ENCODE measurements around the gene TSPO. TPM values are rescaled to one million over a fixed set of nuclear protein-coding genes. Genes with fewer than 3 reads are reported as not detected.

TSPO gene
- total RNA-seq, 1 donor from 2014 or later = 38.9 TPM

- Mint-ChIP-seq H3K4me1 (ENCODE audit: unreplicated experiment) (peaks cover 10% of the 10 kb centered on the region), H3K27ac (ENCODE audit: unreplicated experiment) (no peak overlapping the region), H3K27me3 (ENCODE audit: unreplicated experiment) (no peaks in the 10 kb centered on the region), H3K36me3 (ENCODE audit: low read depth, unreplicated experiment) (peaks cover 9% of the 10 kb centered on the region), H3K4me3 (ENCODE audit: unreplicated experiment) (no peak overlapping the region), H3K9me3 (ENCODE audit: unreplicated experiment) (no peaks in the 10 kb centered on the region)
- no peak for DNase-seq (ENCODE audit: low spot score)
- TF ChIP-seq, protein P1, sequence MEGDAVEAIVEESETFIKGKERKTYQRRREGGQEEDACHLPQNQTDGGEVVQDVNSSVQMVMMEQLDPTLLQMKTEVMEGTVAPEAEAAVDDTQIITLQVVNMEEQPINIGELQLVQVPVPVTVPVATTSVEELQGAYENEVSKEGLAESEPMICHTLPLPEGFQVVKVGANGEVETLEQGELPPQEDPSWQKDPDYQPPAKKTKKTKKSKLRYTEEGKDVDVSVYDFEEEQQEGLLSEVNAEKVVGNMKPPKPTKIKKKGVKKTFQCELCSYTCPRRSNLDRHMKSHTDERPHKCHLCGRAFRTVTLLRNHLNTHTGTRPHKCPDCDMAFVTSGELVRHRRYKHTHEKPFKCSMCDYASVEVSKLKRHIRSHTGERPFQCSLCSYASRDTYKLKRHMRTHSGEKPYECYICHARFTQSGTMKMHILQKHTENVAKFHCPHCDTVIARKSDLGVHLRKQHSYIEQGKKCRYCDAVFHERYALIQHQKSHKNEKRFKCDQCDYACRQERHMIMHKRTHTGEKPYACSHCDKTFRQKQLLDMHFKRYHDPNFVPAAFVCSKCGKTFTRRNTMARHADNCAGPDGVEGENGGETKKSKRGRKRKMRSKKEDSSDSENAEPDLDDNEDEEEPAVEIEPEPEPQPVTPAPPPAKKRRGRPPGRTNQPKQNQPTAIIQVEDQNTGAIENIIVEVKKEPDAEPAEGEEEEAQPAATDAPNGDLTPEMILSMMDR (IDR thresholded peaks at IDR 0.05; ENCODE audit: unreplicated experiment) = no peak
These were observed 31.4 kb downstream of the TSPO start for GRCh38 chr22:43182726-43183125.

DNA sequence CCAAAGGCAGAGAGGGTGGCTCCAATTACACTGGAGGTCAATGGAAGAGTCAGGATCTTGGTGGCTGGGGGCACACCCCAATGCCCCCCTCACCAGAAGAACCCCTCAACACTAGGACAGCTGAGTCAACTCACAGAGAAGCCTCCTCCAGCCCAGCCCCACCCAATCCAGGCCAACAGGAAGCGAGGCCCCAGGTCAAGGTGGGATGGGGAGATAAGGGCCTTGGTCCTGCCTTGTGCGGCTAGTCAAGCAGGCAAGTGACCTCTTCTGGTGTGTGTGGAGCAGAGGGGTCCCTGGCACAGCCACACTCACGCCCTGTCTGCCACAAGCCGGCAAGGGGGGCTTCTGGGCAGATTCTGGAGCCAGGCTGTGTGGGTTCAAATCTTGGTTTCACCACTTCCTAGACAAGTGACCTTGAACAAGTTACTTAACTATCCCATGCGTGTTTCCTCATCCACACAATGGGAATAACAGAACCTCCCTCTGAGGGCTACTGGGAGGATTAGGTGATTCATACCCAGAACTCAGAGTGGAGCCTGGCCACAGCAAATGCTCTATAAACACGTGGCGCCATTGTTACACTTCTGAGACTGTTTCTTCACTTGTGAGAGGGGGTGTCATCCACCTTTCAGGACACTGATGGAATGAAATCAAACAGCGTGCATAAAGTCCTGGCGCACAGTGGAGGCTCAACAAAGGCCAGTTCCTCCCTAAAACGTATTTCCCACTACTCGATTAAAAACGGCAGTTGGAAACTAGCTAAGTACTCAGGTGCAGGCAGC, 32.3 kb downstream of the TSPO start:
- Mint-ChIP-seq H3K36me3 (ENCODE audit: low read depth, unreplicated experiment) (peaks cover 7% of the 10 kb centered on the region), H3K27ac (ENCODE audit: unreplicated experiment) (no peak overlapping the region), H3K4me1 (ENCODE audit: unreplicated experiment) (peaks cover 13% of the 10 kb centered on the region), H3K4me3 (ENCODE audit: unreplicated experiment) (no peak overlapping the region), H3K27me3 (ENCODE audit: unreplicated experiment) (no peaks in the 10 kb centered on the region), H3K9me3 (ENCODE audit: unreplicated experiment) (no peaks in the 10 kb centered on the region)
- TF ChIP-seq, protein P1 (IDR thresholded peaks at IDR 0.05; ENCODE audit: unreplicated experiment) = no peak
- DNase-seq (ENCODE audit: low spot score) = no peak

DNA sequence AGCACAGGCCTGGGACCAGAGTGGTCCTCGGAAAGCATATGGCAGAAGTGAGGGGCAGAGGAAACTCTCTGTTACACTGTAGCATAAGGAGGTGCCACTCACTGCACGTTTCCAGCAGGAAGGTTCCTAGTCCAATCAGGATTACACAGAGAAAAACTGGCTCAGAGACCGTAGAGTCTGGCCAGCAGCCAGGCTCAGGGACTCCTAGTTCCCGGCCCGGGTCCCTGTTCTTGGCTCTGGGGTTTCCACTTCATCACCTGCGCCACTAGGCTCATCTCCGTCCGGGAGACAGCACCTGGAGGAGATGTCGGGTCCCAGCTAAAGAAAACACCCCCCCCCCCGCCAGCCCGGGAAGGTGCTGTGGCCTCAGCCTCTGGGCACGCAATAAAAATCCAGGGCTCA, 34.5 kb downstream of the TSPO start:
- H3K4me3 Mint-ChIP-seq (ENCODE audit: unreplicated experiment) = peak overlapping the region; percentile 76
- H3K9me3 Mint-ChIP-seq (ENCODE audit: unreplicated experiment) = no peaks in the 10 kb centered on the region
- TF ChIP-seq, protein P1 (IDR thresholded peaks at IDR 0.05; ENCODE audit: unreplicated experiment) = no peak
- H3K27ac Mint-ChIP-seq (ENCODE audit: unreplicated experiment) = no peak overlapping the region
- DNase-seq (ENCODE audit: low spot score) = no peak
- peaks cover 3% of the 10 kb centered on the region for H3K27me3 Mint-ChIP-seq (ENCODE audit: unreplicated experiment)
- H3K36me3 Mint-ChIP-seq (ENCODE audit: low read depth, unreplicated experiment) = no peaks in the 10 kb centered on the region
- peaks cover 13% of the 10 kb centered on the region for H3K4me1 Mint-ChIP-seq (ENCODE audit: unreplicated experiment)

DNA sequence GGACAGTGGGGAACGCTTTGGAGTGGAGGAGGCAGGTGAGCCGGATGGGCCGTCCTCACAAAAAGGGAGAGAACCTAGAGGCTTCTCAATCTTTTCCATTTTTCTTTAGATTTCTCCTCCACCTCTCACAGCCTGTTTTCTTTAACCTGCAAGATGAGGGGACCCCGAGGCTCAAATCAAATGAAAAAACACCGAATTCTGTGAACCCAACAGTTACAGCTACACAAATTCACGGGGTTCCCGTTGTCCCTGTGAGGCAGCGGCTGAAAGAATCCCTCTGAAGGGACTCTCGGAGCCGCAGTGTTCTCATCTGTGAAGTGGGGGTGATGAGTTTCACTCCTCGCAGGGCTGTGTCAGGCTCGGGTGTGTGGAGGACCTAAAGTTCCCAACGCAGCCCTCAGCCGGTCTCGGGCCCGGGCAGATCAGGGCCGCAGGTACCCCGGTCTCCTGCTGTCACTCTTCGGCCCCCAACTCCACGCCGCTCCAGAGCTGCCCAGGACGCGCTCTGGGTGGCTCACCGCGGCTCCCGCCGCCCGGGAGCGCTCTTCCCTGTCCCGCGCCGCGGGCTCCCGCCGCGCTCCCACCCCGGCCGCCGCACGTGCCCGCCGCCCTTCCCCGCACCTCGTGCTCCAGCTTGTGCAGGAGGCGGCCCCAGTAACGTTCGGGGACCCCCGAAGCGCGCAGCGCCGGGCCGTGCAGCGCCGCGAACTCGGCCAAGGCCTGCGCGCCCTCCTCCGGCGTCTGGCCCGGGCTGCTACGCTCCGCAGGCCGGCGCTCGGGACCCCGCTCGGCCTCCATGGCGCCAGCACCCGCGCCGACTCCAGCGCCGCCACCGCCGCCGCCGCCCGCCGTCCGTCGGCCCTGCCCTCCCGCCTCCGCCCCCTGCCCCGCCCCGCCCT, 35.2 kb downstream of the TSPO start, which contains the start of gene TTLL12:
Gene TTLL12 (minus strand): TSS at position 863 of the 899 bp plus-strand sequence. CDS start 65 bp downstream, at position 798.
- H3K4me1 Mint-ChIP-seq (ENCODE audit: unreplicated experiment) = peaks cover 11% of the 10 kb centered on the region
- no peaks in the 10 kb centered on the region for H3K9me3 Mint-ChIP-seq (ENCODE audit: unreplicated experiment)
- H3K27me3 Mint-ChIP-seq (ENCODE audit: unreplicated experiment) = peaks cover 4% of the 10 kb centered on the region
- TF ChIP-seq, protein P1 (IDR thresholded peaks at IDR 0.05; ENCODE audit: unreplicated experiment) = no peak
- peak; percentile 61 for DNase-seq (ENCODE audit: low spot score)
- H3K36me3 Mint-ChIP-seq (ENCODE audit: low read depth, unreplicated experiment) = no peaks in the 10 kb centered on the region
- H3K27ac Mint-ChIP-seq (ENCODE audit: unreplicated experiment) = peak within 1 kb of the TSS; percentile 82
- peak within 1 kb of the TSS; percentile 81 for H3K4me3 Mint-ChIP-seq (ENCODE audit: unreplicated experiment)

All from endothelial cell (in vitro differentiated cells).